Adrenal gland (tissue), 5 donors: ENCODE data around the gene TLN1.

Experiments used
- CTCF ChIP-seq, 6 experiments: fragments of 450-650 bp in 4 of 6; fragments of 200-600 bp in 2 of 6; sonication (generic) in 1 of 6; IDR thresholded peaks; 1 replicate in 5 of 6; 2 replicates in 1 of 6; pipeline versions ENCODE4 v1.5.1 to v1.8.0; 2016 to 2021; ENCODE audit warnings: antibody characterized with exemption in 6 of 6, mild to moderate bottlenecking in 2 of 6, moderate library complexity in 1 of 6
- POLR2A ChIP-seq, 2 donors: fragments of 450-650 bp; IDR thresholded peaks; one replicate each; pipeline ENCODE4 v1.6.1; 2017; ENCODE audit warnings: antibody characterized with exemption in 2 of 2, mild to moderate bottlenecking in 2 of 2, moderate library complexity in 1 of 2
- donor health status: DM: no; HTN: no; CAD: no.

GRCh38 chr9:35706951-35707350 is 25.0 kb downstream of the TLN1 start:
- no peak for TF ChIP-seq CTCF (IDR thresholded peaks at IDR 0.05)
- no peak for TF ChIP-seq POLR2A (IDR thresholded peaks at IDR 0.05)
